Astrocyte of the spinal cord (primary cell): ENCODE data around the gene KLKB1.

Experiments used
- DNase-seq: peaks from one replicate; pipeline ENCODE4 v3.0.0; 2011; ENCODE audit warnings: low read depth, low spot score
- H3K4me3 ChIP-seq: 2 replicates; pipeline ENCODE4 v1.5.1; 2011; ENCODE audit warnings: low read depth, mild to moderate bottlenecking, low read length, moderate library complexity
- in situ Hi-C: cut with HindIII; loops from 2 replicates; pipeline ENCODE4 v1.10.0; 2017; ENCODE audit warnings: low sequenced_read_pairs
- TF ChIP-seq, protein P1 (sequence below): IDR thresholded peaks from 2 replicates; pipeline ENCODE4 v1.5.1; 2012; ENCODE audit warnings: low read depth, mild to moderate bottlenecking, low read length, inconsistent platforms

The KLKB1 gene

DNA sequence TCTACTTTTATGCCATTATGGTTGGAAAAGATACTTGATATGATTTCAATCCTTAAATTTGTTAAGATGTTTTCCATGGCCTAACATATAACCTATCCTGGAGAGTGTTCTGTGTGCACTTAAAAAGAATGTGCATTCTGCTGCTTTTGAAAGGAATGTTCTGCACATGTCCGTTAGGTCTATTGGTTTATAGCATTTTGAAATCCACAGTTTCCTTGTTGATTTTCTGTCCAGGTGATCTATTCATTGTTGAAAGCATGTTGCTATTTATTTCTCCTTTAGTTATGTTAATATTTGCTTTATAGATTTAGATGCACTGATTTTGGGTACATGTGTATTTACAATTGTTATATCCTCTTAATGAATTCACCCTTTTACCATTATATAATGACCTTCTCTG lies 5.7 kb upstream of the KLKB1 start:
- TF ChIP-seq, protein P1, sequence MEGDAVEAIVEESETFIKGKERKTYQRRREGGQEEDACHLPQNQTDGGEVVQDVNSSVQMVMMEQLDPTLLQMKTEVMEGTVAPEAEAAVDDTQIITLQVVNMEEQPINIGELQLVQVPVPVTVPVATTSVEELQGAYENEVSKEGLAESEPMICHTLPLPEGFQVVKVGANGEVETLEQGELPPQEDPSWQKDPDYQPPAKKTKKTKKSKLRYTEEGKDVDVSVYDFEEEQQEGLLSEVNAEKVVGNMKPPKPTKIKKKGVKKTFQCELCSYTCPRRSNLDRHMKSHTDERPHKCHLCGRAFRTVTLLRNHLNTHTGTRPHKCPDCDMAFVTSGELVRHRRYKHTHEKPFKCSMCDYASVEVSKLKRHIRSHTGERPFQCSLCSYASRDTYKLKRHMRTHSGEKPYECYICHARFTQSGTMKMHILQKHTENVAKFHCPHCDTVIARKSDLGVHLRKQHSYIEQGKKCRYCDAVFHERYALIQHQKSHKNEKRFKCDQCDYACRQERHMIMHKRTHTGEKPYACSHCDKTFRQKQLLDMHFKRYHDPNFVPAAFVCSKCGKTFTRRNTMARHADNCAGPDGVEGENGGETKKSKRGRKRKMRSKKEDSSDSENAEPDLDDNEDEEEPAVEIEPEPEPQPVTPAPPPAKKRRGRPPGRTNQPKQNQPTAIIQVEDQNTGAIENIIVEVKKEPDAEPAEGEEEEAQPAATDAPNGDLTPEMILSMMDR: no peak
- no peak for DNase-seq
- in situ Hi-C loops: no loop called here
- H3K4me3 ChIP-seq: no peak overlapping the region

GRCh38 chr4:186225848-186226247 lies 1.5 kb upstream of the KLKB1 start:
- TF ChIP-seq, protein P1: no peak
- in situ Hi-C loops: no loop called here
- DNase-seq: no peak
- no peak overlapping the region for H3K4me3 ChIP-seq

DNA sequence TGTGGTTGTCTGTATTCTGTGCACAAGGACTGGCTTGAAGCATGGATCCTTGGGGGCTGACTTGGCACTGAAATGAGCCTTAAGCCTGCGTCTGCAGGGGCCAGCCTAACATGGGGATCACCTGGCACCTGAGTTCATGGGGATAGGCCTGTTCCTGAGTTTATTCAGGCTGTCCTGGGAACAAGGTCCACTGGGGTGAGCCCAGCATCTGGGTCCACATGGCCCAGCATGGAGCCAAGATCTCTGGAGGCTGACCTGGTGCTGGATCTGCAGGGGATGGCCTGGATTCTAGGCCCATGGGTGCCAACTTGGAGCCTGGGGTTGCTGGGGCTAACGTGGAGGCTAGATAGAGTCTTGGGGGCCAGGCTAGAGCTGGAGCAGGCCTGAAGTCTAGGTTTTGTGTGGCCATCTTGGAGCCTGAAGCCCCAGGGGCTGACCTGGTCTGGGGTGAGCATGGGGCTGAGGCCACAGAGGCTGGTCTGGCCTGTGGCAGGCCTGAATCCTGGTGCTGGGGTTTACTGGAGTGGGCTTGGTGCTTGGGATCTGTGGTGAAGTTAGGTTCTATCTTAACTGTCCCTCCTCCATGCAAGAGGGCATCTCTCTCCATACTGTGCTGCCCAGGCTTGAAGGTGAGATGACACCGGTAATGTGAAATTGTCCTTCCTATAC lies 652 bp upstream of the KLKB1 start:
- in situ Hi-C loops: no loop called here
- TF ChIP-seq, protein P1: no peak
- no peak overlapping the region for H3K4me3 ChIP-seq
- no peak for DNase-seq

DNA sequence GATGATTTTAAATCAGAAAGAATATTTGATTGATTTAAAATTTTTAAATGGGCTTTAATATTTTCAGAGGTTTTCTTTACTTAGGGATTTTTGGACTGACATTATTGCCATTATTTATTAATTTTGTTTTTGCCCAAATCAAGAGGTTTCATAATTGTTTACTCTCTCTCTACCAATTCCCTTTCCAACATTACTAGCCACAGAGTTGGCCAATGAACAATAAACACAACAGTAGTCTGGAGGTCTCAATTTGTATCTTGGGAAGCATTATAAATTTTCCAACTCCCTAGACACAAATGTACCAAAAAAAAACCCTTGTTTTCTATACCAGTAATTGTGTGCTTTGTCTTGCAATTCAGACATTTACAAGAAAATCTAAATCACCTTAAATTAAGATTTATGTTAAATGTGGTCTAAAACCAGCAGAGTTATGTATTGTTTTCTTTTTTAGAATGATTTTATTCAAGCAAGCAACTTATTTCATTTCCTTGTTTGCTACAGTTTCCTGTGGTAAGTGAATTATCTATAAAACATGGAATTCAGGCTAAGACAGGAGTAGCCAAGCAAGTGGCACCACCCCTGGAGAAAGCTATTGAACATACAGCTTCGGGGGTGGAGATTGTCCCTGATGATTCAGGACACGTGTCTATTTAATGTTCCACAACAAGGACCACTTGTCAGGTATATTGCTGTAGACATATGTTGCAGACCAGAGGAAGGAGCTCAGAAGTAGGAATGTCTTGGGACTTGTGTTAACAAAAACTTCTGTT lies 622 bp downstream of the KLKB1 start:
- TF ChIP-seq, protein P1: no peak
- H3K4me3 ChIP-seq: no peak overlapping the region
- in situ Hi-C loops: no loop called here
- no peak for DNase-seq

DNA sequence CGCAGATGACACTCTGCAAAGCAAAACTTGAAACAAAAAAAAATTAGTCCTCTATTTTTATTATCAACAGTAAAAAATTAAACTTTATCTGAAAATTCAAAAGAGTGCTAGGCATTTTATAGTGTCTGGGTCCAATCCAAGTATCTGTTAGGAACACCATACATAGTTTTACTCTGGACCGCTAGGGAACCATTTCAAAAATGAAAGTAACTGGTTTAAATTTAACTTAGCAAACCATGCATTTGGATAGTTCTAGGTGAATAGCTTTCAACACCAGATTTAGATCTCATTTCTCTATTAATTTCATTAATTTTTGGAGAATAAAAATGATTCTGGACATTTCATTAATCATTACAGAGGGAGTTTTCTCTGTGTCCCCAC lies 1.2 kb downstream of the KLKB1 start:
- no peak overlapping the region for H3K4me3 ChIP-seq
- in situ Hi-C loops: no loop called here
- TF ChIP-seq, protein P1: no peak
- DNase-seq: no peak

DNA sequence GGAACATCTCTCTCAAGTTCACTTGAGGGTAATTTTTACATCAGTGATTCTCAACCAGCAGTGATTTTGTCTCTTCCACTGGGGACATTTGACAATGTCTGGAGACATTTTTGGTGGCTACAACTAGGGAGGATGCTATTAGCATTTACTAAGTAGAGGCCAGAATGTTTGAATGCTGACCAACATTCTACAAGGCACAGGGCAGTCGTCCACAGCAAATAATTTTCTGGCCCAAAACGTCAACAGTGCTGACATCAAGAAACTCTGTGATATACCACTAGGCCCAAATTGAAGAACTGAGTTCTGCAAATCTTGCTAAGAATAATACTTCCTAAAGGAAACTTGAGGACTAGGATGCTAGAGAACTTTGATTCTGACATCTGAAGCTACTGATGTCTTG lies 7.1 kb downstream of the KLKB1 start:
- no peak for DNase-seq
- in situ Hi-C loops: no loop called here
- TF ChIP-seq, protein P1: no peak

More for the DNA sequence above, 7.1 kb downstream of the KLKB1 start:
- H3K4me3 ChIP-seq: no peak overlapping the region
